GM18519 (cell line): ENCODE results near the gene CYP27B1.

ENCODE experiments used
- ATAC-seq: cut with Tn5 transposase; IDR thresholded peaks from one replicate; pipeline ENCODE4 v1.9.1; 2021; ENCODE audit warnings: mild to moderate bottlenecking, moderate library complexity; ENCODE audit not compliant: unreplicated experiment, low FRiP score

CYP27B1 gene, protein sequence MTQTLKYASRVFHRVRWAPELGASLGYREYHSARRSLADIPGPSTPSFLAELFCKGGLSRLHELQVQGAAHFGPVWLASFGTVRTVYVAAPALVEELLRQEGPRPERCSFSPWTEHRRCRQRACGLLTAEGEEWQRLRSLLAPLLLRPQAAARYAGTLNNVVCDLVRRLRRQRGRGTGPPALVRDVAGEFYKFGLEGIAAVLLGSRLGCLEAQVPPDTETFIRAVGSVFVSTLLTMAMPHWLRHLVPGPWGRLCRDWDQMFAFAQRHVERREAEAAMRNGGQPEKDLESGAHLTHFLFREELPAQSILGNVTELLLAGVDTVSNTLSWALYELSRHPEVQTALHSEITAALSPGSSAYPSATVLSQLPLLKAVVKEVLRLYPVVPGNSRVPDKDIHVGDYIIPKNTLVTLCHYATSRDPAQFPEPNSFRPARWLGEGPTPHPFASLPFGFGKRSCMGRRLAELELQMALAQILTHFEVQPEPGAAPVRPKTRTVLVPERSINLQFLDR

GRCh38 chr12:57766464-57767304 is at the start of gene CYP27B1:
Gene CYP27B1, minus strand, starts transcription at chr12:57767078. Its CDS starts 37 bp downstream, at chr12:57767041.
- no peak for ATAC-seq

DNA sequence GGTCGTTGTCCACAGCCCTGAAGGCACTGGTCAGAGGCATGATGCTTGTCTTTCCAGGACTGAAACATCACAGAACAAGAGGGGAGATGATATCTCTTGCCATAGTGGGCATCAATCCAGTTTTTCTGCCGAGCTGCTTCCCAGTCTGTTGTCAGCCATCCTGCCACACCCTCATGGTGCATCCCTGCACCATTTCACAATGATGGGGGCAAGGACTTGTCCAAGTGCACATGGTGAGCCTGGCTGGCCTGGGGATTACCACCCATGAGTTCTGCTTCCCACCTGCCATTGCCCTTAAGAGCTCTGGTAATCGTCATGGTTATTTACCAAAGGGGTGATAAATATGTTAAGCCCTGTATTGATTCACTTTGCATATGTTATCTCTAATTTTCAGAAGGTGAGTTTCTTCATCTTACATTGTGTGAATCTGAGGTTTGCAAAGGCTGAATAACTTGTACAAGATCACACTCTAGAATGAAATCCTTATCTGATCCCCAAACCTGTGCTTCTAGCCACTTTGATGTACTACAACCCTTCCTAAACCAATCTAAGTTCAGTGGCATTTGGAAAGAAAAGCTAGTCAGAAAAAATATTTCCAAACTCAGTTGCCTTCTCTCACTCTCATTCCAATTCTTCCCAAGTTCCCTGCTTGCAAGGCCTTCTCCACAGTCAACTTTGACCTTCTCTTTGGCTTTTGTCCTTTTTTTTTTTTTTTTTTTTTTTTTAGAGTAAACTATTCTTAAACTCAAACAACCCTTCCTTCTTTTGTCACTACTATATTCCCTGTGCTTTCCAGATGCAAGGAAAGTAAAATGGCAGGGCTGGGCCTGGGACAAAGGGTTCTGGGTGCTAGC is 49.4 kb upstream of the CYP27B1 start:
- no peak for ATAC-seq

GRCh38 chr12:57815177-57816000 is 48.5 kb upstream of the CYP27B1 start:
- no peak for ATAC-seq

DNA sequence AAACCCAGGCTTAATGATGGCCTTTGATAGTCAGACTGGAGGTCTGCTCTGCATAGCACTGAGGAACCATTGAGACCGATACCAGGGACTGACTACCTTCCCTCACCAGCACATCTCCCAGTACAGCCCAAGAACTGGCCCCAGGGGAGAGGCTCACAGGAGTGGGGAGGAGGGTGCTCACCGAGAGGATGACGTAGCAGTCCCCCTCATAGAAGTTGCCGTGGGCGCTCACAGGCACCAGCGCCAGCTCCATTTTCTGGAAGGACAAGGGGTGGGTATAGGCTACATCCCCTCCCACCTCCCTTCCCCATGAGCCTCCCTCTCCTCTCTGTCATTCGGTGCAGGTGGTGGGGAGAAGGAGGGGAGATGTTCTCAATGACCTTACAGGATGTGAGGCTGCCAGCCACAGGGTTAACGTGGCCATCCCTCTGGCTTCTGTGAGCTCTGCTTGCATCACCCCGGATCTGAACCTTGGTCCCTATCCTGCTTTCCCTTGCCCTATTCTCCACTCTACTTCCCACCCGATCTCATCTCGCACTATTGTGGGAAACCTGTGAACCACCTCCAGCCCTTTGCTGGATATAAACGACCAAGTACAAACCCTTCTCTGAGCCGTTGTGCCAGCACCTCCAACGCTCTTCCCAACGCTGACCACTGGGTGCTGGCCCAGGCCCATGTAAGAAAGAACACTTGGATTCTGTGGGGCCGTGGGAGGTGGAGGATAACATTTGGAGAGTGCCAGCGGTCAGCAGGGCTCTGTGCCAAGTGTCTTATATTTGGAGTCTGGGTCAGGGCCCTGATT is 47.3 kb upstream of the CYP27B1 start:
- no peak for ATAC-seq

DNA sequence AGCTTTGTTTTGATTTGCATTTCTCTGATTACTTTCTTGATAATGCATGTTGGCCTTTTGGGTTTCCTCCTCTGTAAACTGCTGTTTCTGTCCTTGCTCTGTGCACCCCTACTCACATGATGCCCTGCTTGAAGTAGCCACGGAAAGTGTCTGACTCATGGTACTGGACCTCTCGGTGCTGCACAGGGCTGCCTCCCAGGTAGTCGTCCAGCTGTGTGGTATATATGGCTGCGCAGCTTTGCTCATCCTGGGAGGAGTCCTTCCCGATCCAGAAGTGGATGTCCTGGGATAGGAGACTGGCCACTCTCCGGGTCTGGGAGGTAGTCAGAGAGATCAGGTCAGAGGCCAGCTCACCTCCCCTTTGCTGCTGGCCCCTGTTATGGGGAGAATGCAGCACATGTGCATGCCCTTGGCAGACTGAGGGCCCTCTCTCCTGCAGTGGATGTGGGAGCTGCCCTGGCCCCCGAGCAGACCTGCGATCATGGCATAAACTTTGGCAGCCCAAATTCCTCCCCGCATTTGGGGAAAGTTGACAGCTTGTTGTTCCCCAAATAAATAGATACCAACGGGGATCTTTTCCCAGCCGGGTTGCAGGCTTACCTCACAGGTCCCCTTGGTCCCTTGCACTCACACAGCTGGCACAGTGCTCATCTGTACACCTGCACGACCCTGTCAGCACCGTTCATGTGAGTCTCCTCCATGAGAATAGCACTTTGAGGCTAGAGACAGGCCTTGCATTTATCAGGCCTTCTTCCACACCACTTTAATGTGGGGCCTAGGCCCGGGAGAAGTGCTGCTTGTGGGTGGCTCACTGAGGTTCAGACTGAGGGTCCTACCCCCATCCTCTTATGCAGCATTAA is 46.5 kb upstream of the CYP27B1 start:
- no peak for ATAC-seq

GRCh38 chr12:57811028-57811755 is 44.3 kb upstream of the CYP27B1 start:
- no peak for ATAC-seq

- no peak for ATAC-seq
Measured at GRCh38 chr12:57810450-57810849, 43.6 kb upstream of the CYP27B1 start.

DNA sequence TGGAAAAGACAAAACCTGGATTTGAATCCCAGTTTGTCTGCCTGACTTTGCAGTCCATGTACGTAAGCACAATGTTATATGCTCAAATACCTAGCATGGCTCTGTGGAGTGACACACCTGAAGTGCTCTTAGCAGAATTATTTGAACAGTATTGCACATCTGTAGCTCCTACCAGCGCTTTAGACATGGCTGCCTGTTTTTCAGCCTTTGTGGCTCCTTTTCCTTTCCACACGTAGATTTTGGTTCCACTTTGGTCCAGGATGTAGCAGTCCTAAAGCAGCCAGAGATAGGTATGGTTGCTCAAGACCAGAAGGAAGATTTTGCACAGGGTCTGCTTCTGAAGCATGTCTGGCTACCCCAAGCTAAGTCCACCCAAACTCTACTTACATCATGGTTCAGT is 42.5 kb upstream of the CYP27B1 start:
- ATAC-seq: no peak

DNA sequence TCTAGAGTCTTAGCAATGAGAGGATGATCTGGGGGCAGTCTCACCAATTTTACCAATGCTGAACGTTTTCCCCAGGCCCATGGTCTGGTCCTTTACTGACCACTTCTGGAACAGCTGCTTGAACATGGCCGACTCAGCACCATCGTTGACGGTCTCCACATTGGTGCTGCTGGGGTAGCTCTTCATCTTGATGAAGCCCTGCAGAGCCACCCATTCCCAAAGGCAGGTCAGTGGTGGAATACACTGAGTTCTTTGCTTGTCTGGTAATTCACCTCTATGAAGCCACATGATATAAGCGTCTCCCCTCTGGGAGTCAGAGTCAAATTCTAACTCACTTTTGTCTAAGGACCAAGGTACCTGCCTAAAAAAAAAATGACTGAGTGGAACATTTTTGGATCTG is 41.5 kb upstream of the CYP27B1 start:
- ATAC-seq: no peak

GRCh38 chr12:57807285-57807684 is 40.4 kb upstream of the CYP27B1 start:
- ATAC-seq: no peak

- ATAC-seq: no peak
Measured at GRCh38 chr12:57806677-57807076, 39.8 kb upstream of the CYP27B1 start.

- no peak for ATAC-seq
Measured at GRCh38 chr12:57803319-57803893, 36.5 kb upstream of the CYP27B1 start.

- no peak for ATAC-seq
Measured at GRCh38 chr12:57802607-57803006, 35.7 kb upstream of the CYP27B1 start.

DNA sequence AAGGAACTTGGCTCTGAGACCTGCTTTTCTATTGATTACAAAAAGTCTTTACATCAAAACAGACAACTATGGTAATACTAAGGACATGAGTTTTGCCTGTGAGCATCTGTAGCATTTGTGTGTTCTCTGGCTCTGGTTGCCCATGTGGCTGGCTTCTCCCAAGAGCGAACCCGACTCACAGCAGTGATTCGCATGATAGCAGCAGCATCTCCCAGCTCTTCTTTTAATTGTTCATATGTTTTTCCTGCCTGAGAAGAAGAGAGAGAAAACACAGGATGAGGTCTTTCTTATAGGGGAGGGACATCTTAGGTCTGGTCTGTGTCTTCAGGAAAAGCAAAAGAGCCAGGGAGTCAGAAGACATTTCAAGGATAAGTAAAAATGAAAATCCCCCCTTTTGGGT is 34.1 kb upstream of the CYP27B1 start:
- no peak for ATAC-seq

- ATAC-seq: no peak
Measured at GRCh38 chr12:57797933-57798332, 31.1 kb upstream of the CYP27B1 start.

GRCh38 chr12:57796996-57797395 is 30.1 kb upstream of the CYP27B1 start:
- ATAC-seq: no peak

DNA sequence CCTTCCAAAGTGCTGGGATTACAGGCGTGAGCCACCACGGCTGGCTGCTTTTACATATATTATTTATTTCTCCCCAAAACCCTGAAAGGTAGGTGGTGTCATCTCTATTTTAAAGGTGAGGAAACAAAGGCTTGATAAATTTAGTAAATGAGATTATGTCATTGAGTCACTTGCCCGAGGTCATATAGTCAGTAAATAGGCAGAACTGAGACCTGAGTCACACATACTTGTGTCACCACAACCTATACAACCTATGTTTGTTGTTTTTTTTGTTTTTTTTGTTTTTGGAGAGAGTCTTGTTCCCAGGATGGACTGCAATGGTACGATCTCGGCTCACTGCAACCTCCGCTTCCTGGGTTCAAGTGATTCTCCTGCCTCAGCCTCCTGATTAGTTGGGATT is 28.5 kb upstream of the CYP27B1 start:
- ATAC-seq: no peak
